PFSK-1 (cell line): Measurements from ENCODE around the gene HIPK1.

Experiments used
- FOXP2 ChIP-seq: optimal IDR thresholded peaks from 2 replicates; pipeline ENCODE3; 2011; ENCODE audit warnings: borderline replicate concordance, control low read depth, inconsistent platforms; ENCODE audit not compliant: insufficient read depth; ENCODE audit errors: extremely low read length, extremely low read depth
- POLR2AphosphoS5 ChIP-seq: IDR thresholded peaks from 2 replicates; pipeline ENCODE4 v1.6.1; 2012; ENCODE audit warnings: low read depth, mild to moderate bottlenecking, control low read depth, low read length, moderate library complexity
- REST ChIP-seq, 2 experiments: IDR thresholded peaks; 2 replicates each; pipeline versions ENCODE4 v1.6.1 to v1.8.0; 2011 to 2012; ENCODE audit warnings: low read depth in 2 of 2, low read length in 2 of 2, control low read depth in 1 of 2, inconsistent platforms in 1 of 2, mild to moderate bottlenecking in 1 of 2, moderate library complexity in 1 of 2; ENCODE audit not compliant: insufficient read depth in 1 of 2
- SIN3A ChIP-seq: IDR thresholded peaks from 2 replicates; pipeline ENCODE4 v1.6.1; 2012; ENCODE audit warnings: mild to moderate bottlenecking, low read length, moderate library complexity, borderline replicate concordance; ENCODE audit not compliant: insufficient read depth
- TAF1 ChIP-seq: IDR thresholded peaks from 2 replicates; pipeline ENCODE4 v1.6.1; 2012; ENCODE audit warnings: low read length, control low read depth, borderline replicate concordance; ENCODE audit not compliant: insufficient read depth

Gene HIPK1

GRCh38 chr1:114025609-114026401 is 96.7 kb downstream of the HIPK1 start:
- no peak for TF ChIP-seq TAF1
- no peak for TF ChIP-seq FOXP2
- no peak for TF ChIP-seq SIN3A
- TF ChIP-seq POLR2AphosphoS5 = no peak
- no peak for TF ChIP-seq REST (IDR thresholded peaks at IDR 0.05; ENCODE audit: insufficient read depth in 1 of 2, low read depth in 2 of 2, low read length in 2 of 2)

GRCh38 chr1:114026797-114027196 is 97.7 kb downstream of the HIPK1 start:
- TF ChIP-seq POLR2AphosphoS5 (no peak), REST (IDR thresholded peaks at IDR 0.05; ENCODE audit: insufficient read depth in 1 of 2, low read depth in 2 of 2, low read length in 2 of 2) (no peak), TAF1 (no peak), FOXP2 (no peak), SIN3A (no peak)
